IPS-18a (cell line): ENCODE data around the gene GATC.

Source experiments
- H3K27ac ChIP-seq: one replicate; pipeline ENCODE4 v1.5.1; 2013; ENCODE audit warnings: low read length
- H3K27me3 ChIP-seq: one replicate; pipeline ENCODE4 v1.6.1; 2013; ENCODE audit warnings: mild to moderate bottlenecking, low read length; ENCODE audit not compliant: control insufficient read depth, insufficient read depth
- H3K36me3 ChIP-seq: one replicate; pipeline ENCODE4 v1.6.1; 2013; ENCODE audit warnings: low read depth, low read length; ENCODE audit not compliant: control insufficient read depth
- H3K4me1 ChIP-seq: one replicate; pipeline ENCODE4 v1.6.1; 2013; ENCODE audit warnings: low read depth, low read length; ENCODE audit not compliant: control insufficient read depth
- H3K4me3 ChIP-seq: one replicate; pipeline ENCODE4 v1.5.1; 2013; ENCODE audit warnings: low read length
- H3K9ac ChIP-seq: one replicate; pipeline ENCODE4 v1.6.1; 2013; ENCODE audit warnings: mild to moderate bottlenecking, low read length, moderate library complexity
- H3K9me3 ChIP-seq: one replicate; pipeline ENCODE4 v1.6.1; 2013; ENCODE audit warnings: low read depth, low read length; ENCODE audit not compliant: control insufficient read depth

GATC gene

GRCh38 chr12:120416490-120417216 lies 29.6 kb upstream of the GATC start:
- H3K4me1 ChIP-seq: peaks cover 9% of the 10 kb centered on the region
- H3K9ac ChIP-seq: no peak overlapping the region
- H3K9me3 ChIP-seq: no peaks in the 10 kb centered on the region
- H3K27ac ChIP-seq: no peak overlapping the region
- no peak overlapping the region for H3K4me3 ChIP-seq
- H3K27me3 ChIP-seq: no peaks in the 10 kb centered on the region
- H3K36me3 ChIP-seq: no peaks in the 10 kb centered on the region

DNA sequence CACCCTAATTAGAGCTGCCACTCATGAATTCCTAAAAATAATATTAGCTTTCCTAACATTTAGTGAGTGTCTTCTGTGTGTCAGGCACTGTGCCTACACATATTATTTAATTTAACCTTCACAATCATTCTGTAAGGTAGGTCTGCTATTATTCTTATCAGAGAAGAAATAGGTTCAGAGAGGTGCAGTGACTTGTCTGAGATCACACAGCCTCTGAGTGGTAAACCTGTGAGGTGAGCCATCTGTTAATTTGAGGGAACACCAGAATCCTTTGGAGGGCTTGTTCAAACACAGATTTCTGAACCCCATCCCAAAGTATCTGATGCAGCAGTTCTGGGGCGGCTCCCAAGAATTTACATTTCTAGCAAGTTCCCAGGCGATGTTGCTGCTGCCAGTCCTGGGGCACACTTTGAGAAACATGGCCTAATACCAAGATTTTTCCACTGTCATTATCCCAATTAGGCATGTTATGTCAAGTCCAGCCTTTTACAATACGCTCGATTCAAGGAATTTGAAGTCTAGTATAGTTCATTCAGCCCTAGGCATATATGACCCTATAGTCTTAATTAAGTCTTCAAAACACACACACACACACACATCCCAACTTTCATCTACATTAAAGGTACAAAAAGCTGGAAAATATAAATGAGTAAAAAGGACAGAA lies 28.2 kb upstream of the GATC start:
- no peak overlapping the region for H3K27ac ChIP-seq
- no peaks in the 10 kb centered on the region for H3K27me3 ChIP-seq
- no peak overlapping the region for H3K4me3 ChIP-seq
- H3K36me3 ChIP-seq: no peaks in the 10 kb centered on the region
- H3K9me3 ChIP-seq: no peaks in the 10 kb centered on the region
- no peak overlapping the region for H3K9ac ChIP-seq
- peaks cover 7% of the 10 kb centered on the region for H3K4me1 ChIP-seq

GRCh38 chr12:120421701-120422100 lies 24.5 kb upstream of the GATC start:
- Histone ChIP-seq H3K4me3 (no peak overlapping the region), H3K9me3 (no peaks in the 10 kb centered on the region), H3K4me1 (no peaks in the 10 kb centered on the region), H3K27ac (no peak overlapping the region), H3K36me3 (no peaks in the 10 kb centered on the region), H3K9ac (no peak overlapping the region), H3K27me3 (no peaks in the 10 kb centered on the region)

DNA sequence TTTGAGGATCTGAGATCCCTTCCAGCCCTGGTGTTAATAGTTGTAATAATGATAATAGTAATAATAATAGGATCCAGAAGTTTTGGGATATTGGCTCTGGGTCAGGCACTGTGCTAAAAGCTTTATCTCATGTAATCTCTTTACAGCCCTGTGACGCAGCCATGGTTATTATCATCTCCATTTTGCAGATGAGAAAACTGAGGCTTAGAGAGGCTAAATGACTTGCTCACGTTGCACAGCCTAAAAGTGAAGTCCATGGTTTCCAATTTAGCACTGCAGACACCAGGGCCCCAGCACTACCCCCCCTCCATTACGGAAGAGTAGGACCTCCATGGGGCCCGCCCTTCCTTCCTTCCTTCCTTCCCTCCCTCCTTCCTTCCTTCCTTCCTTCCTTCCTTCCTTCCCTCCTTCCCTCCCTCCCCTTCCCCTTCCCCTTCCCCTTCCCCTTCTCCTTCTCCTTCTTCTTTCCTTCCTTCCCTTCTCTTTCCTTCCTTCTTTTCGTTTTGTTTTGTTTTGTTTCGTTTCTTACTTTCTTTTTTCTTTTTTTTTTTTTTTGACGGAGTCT lies 23.3 kb upstream of the GATC start:
- Histone ChIP-seq H3K9me3 (no peaks in the 10 kb centered on the region), H3K4me1 (no peaks in the 10 kb centered on the region)

GRCh38 chr12:120425797-120426196 lies 20.4 kb upstream of the GATC start:
- no peak overlapping the region for H3K27ac ChIP-seq
- no peaks in the 10 kb centered on the region for H3K27me3 ChIP-seq
- no peak overlapping the region for H3K4me3 ChIP-seq
- H3K9ac ChIP-seq: no peak overlapping the region
- H3K36me3 ChIP-seq: no peaks in the 10 kb centered on the region
- H3K4me1 ChIP-seq: no peaks in the 10 kb centered on the region
- H3K9me3 ChIP-seq: no peaks in the 10 kb centered on the region

More for the DNA sequence above, 23.3 kb upstream of the GATC start:
- Histone ChIP-seq H3K27me3 (no peaks in the 10 kb centered on the region), H3K36me3 (no peaks in the 10 kb centered on the region), H3K27ac (no peak overlapping the region), H3K9ac (no peak overlapping the region), H3K4me3 (no peak overlapping the region)

- no peaks in the 10 kb centered on the region for H3K36me3 ChIP-seq
- H3K27me3 ChIP-seq: no peaks in the 10 kb centered on the region
- no peak overlapping the region for H3K9ac ChIP-seq
- no peaks in the 10 kb centered on the region for H3K4me1 ChIP-seq
- no peaks in the 10 kb centered on the region for H3K9me3 ChIP-seq
- H3K4me3 ChIP-seq: no peak overlapping the region
- no peak overlapping the region for H3K27ac ChIP-seq
Observed at GRCh38 chr12:120428597-120429229, 17.5 kb upstream of the GATC start.

DNA sequence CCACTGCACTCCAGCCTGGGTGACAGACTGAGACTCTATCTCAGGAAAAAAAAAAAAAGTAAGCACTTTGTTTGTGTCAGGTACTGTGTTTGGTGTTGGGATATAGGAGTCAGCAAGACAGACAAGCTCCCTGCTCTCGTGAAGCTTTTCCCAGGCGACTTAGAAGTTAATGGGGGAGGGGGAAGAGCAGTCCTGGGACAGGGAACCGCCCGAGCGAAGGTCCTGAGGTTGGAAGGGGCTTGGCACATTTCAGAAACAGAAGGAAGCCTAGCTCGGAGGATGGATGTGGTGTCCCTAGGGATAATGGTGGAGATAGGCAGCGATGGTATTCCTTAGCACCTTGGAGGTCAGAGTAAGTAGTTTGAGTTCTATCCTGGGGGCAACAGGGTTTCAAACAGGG lies 16.9 kb upstream of the GATC start:
- Histone ChIP-seq H3K27ac (no peak overlapping the region), H3K36me3 (no peaks in the 10 kb centered on the region), H3K4me3 (no peak overlapping the region), H3K9ac (no peak overlapping the region), H3K9me3 (no peaks in the 10 kb centered on the region), H3K4me1 (no peaks in the 10 kb centered on the region), H3K27me3 (no peaks in the 10 kb centered on the region)

- H3K4me3 ChIP-seq: no peak overlapping the region
- no peaks in the 10 kb centered on the region for H3K9me3 ChIP-seq
- no peaks in the 10 kb centered on the region for H3K4me1 ChIP-seq
- H3K27ac ChIP-seq: no peak overlapping the region
- no peak overlapping the region for H3K9ac ChIP-seq
- H3K27me3 ChIP-seq: no peaks in the 10 kb centered on the region
- no peaks in the 10 kb centered on the region for H3K36me3 ChIP-seq
Observed at GRCh38 chr12:120432772-120433525, 13.3 kb upstream of the GATC start.

DNA sequence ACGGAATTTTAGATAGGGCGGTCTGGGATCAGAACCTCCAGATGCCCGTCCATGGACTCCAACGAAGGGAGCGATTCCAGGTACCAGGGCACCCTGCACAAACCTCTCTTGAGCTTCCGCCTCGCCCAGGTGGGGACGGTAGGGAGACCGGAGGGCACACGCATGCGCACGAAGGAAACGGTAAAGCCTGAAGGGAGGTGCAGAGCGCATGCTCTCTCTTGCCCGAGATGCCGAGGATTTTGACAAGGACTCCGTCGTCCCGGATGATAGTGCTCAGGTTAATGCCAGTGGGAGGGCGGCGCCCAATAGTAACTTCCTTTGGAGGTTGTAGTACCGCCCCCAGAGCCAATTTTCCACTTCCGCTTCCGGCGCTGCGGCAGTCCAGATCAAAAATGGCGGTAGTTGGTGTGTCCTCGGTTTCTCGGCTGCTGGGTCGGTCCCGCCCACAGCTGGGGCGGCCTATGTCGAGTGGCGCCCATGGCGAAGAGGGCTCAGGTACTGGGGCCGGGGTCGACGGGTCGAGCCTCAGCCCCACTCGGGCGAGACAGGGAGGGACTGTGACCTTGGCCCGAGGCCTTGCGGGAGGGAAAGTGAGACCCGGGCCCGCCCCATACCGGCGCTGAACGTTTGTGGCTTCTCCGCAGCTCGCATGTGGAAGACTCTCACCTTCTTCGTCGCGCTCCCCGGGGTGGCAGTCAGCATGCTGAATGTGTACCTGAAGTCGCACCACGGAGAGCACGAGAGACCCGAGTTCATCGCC lies 8.3 kb upstream of the GATC start, which contains the start of gene COX6A1:
COX6A1 (plus strand) TSS at position 379 of the 760 bp plus-strand sequence; CDS start at position 393, 14 bp downstream.
- Histone ChIP-seq H3K9ac (peak within 1 kb of the TSS; percentile 69), H3K27ac (peak within 1 kb of the TSS; percentile 13), H3K27me3 (no peaks in the 10 kb centered on the region), H3K9me3 (no peaks in the 10 kb centered on the region), H3K4me3 (peak within 1 kb of the TSS; percentile 89), H3K4me1 (peaks cover 3% of the 10 kb centered on the region), H3K36me3 (peaks cover 17% of the 10 kb centered on the region)

DNA sequence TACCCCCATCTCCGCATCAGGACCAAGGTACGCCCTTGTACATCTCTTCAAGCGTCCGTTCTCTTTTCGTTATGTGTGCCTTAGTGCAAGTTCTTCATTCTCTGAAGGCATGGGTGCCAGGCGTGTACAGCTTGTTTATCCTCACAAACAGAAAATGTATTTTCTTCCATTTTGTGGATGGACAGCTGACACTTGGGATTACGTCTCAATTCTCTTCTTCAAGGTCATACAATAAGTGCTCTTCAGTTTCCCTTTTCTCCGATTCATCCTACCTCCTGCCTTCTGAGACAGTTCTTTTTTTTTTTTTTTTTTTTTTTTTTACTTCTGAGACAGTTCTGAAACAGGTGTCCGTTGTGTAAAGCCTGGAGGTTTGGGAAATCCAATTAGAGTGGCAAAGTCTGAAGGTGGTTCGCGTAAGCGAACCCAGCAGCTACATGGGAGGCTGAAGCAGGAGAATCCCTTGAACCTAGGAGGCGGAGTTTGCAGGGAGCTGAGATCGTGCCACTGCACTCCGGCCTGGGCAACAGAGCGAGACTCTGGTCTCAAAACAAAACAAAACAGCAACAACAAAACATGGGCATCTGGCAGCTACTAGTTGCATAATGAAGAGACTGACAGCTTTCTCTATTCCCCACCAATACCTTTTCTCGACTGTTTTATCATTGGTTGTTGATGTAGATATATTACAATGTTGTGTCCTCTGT lies 7.6 kb upstream of the GATC start:
- Histone ChIP-seq H3K27me3 (no peaks in the 10 kb centered on the region), H3K9ac (peak overlapping the region; percentile 69), H3K36me3 (peaks cover 24% of the 10 kb centered on the region), H3K27ac (peak overlapping the region; percentile 13), H3K9me3 (no peaks in the 10 kb centered on the region), H3K4me1 (peaks cover 3% of the 10 kb centered on the region), H3K4me3 (peak overlapping the region; percentile 89)
